IPS DF 4.7 (cell line): Measurements from ENCODE around the gene C3orf38.
"Not testable (repeated sequence)": the region's sequence is repeated elsewhere in the genome, so short reads cannot be mapped to it uniquely, and the experiment has no call there.

Source experiments
- DNase-seq: peaks from one replicate; pipeline ENCODE4 v3.0.0-alpha.2; 2013; ENCODE audit warnings: low spot score; ENCODE audit errors: extremely low read depth

C3orf38 gene

GRCh38 chr3:88149509-88150362, at the start of gene C3orf38:
Gene C3orf38 (plus strand): TSS chr3:88149959. CDS start chr3:88150053, 94 bp downstream.
- DNase-seq: peak; percentile 62

GRCh38 chr3:88101142-88101541, 48.6 kb upstream of the C3orf38 start:
- DNase-seq: no peak

- no peak for DNase-seq
These were observed 44.4 kb upstream of the C3orf38 start for GRCh38 chr3:88105325-88105724.

- DNase-seq: no peak
These were observed 37.5 kb upstream of the C3orf38 start for GRCh38 chr3:88112289-88112688.

GRCh38 chr3:88113311-88114162, 36.2 kb upstream of the C3orf38 start:
- DNase-seq: peak; percentile 68

GRCh38 chr3:88114878-88115549, 34.7 kb upstream of the C3orf38 start:
- DNase-seq: no peak

GRCh38 chr3:88117683-88118082, 32.1 kb upstream of the C3orf38 start:
- DNase-seq: no peak

GRCh38 chr3:88118603-88119002, 31.2 kb upstream of the C3orf38 start:
- DNase-seq: not testable (repeated sequence)

- DNase-seq: no peak
These were observed 26.2 kb upstream of the C3orf38 start for GRCh38 chr3:88123526-88123925.

- no peak for DNase-seq
These were observed 18.1 kb upstream of the C3orf38 start for GRCh38 chr3:88131695-88132094.

- DNase-seq: no peak
These were observed 16.9 kb upstream of the C3orf38 start for GRCh38 chr3:88132894-88133293.

- no peak for DNase-seq
These were observed 16.0 kb upstream of the C3orf38 start for GRCh38 chr3:88133711-88134263.

- DNase-seq: no peak
These were observed 11.9 kb upstream of the C3orf38 start for GRCh38 chr3:88137836-88138235.

GRCh38 chr3:88141458-88142083, 8.2 kb upstream of the C3orf38 start:
- no peak for DNase-seq

- DNase-seq: no peak
These were observed 7.6 kb upstream of the C3orf38 start for GRCh38 chr3:88142094-88142624.

GRCh38 chr3:88147261-88147660, 2.5 kb upstream of the C3orf38 start:
- DNase-seq: no peak

GRCh38 chr3:88148651-88149050, 1.1 kb upstream of the C3orf38 start:
- no peak for DNase-seq

- no peak for DNase-seq
These were observed 654 bp upstream of the C3orf38 start for GRCh38 chr3:88149101-88149508.

- DNase-seq: no peak
These were observed 612 bp downstream of the C3orf38 start for GRCh38 chr3:88150371-88150770.

GRCh38 chr3:88150806-88151205, 1.0 kb downstream of the C3orf38 start:
- no peak for DNase-seq

GRCh38 chr3:88151358-88151757, 1.6 kb downstream of the C3orf38 start:
- no peak for DNase-seq
